DMS53 treated with DMSO at 0.1 percent for 48 hours (cell line): ENCODE measurements around the gene PDGFA.

Source experiments
- DNase-seq: peaks from one replicate; lab custom pipeline; 2025; ENCODE audit not compliant: unreplicated experiment; lab: John Stamatoyannopoulos, UW

PDGFA gene

DNA sequence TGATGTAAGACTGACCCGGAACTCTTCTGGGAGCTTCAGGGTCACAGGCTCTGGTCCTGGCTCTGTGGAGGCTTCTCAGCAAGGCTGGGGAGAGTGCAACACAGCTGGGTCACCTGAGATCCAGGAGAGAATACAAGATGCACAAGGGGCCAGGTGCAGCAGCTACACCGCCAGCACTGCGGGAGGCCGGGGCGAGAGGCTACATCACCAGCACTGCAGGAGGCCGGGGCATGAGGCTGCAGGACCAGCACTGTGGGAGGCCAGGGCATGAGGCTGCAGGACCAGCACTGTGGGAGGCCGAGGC lies 44.3 kb downstream of the PDGFA start:
- no peak for DNase-seq

DNA sequence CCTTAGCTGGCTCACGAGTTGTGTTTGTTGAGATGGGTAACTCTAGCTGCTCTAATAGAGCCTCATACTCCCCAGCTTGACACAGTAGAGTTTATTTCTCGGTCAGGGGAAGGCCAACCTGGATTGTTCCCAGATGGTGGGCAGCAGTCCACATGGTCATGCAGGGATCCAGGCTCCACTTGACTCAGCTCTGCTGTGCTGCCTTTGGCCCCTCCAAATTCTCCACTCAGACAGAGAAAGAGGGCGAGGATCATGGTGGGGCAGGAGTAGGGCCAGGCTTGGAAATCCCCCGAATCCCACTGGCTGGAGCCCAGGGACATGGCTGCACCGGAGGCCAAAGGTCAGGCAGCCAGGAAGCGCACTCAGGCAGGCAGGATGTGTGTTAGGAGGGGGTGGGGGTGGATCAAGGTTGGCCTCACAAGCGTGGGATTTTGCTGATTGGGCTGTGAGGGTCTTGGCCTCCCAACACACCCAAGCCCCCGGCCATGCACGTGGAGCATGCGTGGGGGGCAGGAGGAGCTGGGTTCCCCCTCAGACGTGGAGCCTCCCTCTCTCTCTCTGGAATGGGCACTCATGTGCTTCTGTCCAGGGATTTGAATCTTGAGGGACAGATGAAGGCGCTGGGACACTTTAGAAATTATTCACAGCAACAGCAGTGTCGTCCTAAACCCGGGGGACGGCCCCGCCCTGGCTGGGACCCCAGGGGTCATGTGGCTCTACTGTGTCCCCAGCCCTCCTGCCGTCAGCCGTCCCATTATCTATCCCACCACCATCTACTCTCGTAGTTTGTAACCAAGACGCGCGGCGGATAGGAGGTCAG lies 44.8 kb downstream of the PDGFA start:
- no peak for DNase-seq

DNA sequence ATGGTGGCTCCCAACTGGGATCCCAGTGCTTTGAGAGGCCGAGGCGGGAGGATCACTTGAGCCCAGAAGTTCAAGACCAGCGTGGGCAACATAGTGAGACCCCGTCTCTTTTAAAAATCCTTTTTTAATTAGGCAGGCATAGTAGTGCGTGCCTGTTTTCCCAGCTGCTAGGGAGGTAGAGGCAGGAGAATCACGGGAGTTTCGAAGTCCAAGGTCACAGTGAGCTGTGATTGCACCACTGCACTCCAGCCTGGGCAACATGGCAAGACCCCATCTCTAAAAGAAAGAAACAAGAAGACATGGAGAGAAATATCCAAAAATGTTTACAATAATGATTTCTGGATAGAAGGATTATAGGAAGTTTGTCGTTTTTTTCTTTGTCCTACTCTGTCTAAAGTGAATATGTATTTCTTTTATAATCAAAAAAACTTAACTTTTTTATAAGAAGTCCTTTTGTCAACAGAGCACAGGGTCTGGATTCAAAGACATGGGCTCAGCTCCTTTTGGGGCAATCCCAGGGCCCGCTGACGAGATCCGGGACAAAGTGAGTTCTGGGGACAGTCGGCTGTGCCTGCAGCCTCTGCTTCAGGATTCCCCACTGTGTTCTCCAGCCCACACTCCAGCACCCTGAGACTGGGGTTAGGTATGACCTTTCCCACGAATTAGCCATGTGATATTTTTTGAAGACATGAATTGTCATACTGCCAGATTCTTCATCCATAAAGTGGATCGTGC lies 45.6 kb downstream of the PDGFA start:
- DNase-seq: no peak

DNA sequence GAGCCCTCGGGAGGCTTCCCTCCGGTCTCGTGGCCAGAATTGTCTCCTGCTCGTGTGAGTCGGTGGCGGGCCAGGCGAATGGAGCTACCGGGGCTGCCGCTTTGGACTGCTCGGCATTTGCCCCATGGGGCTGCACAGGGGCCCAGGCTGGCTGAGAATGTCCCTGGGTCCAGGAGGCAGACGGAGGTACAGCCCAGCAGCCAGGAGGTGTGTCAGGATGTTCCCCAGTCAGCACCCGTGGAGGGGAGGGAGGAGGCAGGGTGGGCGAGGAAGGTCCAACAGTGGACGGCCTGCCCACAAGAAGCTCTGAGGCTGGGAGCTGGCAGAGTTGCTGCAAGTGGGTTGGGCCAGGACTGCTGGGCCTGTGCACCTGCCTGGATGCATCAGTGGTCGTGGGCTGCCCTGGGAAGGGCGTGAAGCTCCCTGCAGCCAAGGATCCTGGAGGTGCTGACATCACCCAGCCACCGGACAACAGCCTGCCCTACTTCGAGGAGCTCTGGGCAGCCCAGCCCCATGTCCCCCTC lies 46.4 kb downstream of the PDGFA start:
- no peak for DNase-seq

DNA sequence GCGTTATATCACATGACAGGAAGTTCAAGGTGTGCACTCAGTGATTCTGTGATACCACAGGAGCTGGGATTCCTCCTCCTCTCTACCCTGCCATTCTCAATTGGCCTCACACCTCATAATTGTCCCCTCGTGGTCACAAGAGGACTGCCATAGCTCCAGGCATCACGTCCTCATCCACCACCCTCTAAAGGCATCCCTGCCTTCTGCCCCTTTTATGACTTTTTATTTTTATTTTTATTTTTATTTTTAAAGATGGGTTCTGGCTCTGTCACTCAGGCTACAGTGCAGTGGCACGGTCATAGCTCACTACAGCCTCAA lies 47.0 kb downstream of the PDGFA start:
- DNase-seq: no peak

DNA sequence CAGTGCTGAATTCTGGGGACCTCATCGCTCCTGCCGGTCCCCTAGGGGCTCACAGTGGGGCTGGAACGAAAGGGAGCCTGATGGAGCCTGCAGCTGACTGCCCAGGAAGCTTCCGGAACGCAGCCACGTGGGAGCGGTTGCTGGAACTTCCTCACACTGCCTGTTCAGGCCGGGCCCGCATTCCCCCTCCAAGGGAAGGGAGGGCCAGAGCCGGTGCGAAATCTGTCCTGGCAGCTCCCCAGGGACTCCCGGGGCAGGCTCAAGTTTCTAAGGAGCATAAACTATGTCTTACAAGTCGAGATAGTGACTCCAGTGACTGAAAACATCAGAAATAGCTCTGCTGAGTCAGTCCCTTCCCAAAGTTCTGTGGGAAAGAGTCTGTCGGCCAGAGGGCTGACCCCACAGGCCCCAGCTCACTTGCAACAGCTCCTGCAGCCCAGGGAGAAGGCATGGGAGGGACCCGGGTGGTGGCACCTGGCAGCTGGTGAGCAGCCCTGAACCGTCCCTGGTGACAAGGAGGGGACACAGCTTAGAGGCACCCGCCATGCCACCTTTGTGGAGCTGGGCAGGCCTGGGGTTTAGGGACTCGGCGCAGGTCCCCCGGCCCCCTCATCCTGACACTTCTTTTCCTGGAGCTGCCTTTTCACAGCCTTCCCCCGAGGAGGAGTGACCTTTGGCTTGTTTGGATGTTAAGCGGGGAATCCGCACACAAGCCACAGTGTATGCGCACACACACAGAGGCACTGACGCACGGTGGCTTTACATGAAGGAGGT lies 47.6 kb downstream of the PDGFA start:
- no peak for DNase-seq

DNA sequence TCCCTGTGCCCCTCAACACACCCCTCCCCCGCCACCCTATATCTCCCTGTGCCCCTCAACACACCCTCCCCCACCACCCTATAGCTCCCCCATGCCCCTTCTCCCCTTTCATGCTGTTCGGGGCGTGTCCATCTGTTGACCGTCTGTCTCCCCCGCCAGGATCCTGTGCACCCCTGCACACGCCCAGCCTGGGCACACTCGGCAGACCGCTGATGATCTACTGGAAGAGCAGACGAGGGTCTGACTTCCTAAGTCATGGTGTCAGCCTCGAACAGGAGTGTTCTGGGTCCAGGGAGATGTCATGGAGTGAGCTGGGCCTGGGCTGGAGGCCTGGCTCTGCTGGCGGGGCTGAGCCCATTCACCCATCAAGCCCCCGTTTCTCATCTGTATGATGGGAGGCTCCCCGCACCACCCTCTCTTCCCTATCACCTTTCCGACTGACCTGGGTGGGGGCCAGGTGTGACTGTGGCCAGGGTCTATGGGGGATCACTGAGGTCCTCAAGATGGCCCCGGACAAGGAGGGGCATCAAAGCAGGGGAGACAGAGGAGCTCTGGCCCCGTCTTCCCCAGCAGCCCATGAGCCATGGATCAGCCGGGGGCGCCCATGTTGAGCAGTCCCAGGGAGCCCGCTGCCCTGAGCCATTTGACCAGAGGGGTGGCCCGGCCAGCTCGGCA lies 48.3 kb downstream of the PDGFA start:
- no peak for DNase-seq

DNA sequence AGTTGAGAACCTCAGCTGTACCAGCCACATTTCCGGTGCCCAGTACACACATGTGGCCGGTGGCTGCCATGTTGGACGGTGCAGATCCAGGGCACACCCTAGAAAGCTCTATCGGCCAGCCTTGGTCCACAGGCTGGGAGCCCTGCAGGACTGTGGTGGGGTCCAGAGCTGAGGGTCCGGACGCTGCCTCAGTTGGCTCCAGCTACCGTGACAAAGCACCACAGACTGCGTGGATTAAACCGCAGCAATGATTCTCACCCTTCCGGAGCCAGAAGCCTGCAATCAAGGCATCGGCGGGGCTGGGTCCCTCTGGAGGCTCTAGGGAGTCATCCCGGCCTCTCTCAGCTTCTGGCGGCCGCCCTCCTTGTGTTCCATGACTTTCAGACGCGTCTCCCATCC lies 50.1 kb downstream of the PDGFA start:
- DNase-seq: no peak

DNA sequence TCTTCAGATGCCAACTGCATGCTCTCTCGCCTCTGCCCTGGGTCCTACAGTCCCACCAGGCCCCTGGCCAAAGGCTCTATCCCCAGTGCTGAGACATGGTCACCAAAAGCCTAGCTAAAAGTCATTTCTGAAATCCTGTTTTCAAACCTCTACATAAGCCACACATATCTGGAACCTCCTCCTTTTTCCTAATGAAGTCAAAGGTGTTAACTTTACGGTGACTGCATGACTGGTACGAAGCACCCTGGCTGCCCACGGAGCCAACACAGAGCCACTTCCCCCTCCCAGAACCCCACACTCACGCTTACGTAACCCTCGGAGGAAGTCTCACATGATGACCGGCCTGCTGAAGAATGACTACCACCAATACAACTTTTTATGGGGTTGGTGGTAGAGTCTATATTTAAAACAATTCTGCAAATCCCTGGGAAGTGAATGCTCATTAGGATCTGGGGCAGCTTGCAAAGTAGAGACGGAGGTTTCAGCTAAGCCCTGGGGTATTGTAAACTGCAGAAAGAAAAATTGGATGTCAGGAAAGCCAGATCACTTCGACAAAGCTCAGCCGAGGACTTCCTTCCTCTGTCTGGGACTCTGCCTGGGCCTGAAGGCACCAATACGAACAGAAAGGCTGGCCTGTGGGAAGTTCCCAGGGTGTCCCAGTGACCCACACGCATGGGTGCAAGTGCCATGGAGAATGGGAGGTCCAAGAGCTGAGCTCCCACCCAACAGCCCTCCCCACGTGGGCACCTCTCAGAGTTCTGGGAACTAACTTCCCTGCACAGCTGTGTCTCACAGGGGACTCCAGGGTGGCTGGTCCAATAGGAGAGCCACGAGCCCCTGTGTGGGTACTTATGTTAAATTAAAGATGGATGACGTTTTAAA lies 50.7 kb downstream of the PDGFA start:
- no peak for DNase-seq

DNA sequence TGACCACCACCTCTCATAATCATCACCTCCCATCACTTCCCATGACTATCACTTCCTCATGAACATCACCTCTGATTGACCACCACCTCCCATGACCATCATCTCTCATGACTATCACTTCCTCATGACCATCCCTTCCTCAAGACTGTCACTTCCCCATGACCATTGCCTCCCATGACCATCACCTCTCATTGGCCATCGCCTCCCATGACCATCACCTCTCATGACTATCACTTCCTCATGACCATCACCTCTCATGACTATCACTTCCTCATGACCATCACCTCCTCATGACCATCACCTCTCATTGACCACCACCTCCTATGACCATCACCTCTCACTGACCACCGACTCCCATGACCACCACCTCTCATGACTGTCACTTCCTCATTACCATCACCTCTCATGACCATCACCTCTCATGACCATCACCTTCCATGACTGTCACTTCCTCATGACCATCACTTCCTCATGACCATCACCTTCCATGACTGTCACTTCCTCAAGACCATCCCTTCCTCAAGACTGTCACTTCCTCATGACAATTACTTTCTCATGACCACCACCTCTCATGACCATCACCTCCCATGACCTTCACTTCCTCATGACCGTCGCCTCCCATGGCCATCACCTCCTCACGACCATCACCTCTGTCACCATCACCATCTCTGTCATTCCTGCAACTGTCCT lies 51.6 kb downstream of the PDGFA start:
- no peak for DNase-seq

DNA sequence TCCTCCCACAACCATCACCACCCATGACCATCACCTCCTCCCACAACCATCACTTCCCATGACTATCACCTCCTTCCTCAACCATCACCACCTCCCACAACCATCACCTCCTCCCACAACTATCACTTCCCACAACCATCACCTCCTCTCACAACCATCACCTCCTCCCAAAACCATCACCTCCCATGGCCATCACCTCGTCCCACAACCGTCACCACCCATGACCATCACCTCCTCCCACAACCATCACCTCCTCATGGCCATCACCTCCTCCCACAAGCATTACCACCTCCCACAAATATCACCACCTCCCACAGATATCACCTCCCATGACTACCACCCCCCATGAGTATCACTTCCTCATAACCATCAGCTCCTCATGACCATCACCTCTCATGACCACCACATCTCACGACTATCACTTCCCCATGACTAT lies 52.2 kb downstream of the PDGFA start:
- DNase-seq: no peak

DNA sequence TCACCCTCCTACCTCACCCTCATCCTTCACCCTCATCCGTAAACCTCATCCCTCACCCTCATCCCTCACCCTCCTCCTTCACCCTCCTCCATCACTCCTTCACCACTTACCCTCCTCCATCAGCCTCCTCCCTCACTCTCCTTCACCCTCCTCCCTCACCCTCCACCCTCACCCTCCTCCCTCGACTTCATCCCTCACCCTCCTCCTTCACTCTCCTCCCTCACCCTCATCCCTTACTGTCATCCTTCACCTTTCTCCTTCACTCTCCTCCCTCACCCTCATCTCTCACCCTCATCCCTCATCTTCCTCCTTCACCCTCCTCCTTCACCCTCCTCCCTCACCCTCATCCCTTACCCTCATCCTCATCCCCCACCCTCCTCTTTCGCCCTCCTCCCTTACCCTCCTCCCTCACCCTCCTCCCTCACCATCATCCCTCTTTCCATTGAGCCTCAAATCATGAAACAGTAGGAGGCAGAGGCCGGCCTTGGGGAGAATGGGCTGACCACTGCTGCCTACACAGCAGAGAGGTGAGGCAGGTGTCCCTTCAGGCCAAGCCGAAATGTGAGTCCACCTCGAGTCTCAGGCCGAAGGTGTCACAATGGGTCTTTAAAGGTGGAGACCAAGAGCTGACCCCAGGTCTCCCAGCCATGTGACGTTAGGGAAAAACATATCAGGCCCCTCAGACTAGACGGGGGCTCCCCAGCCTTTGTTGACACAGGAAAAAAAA lies 53.0 kb downstream of the PDGFA start:
- DNase-seq: no peak

DNA sequence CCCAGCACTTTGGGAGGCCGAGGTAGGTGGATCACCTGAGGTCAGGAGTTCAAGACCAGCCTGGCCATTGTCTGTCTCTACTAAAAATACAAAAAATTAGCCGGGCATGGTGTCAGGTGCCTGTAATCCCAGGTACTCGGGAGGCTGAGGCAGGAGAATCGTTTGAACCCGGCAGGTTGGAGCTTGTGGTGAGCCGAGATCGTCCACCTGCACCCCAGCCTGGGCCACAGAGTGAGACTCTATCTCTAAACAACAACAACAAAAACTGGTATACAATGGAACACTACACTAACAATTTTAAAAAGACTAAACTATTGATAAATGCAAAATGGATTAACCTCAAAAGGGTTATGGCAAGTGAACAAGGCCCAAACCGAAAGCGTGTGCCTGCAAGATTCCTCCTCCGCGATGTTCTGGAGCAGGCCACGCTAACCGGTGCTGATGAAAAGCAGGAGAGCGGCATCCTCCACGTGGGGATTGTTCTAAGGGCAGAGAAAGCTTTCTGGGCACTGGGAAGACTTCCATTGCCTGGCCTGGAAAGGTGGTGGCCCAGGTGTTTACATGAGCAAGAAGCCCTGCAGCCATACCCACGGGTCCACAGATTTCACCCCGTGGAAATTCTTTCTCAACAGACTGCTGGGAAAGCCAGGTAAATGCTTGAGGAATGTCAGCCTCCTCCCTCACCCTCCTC lies 53.8 kb downstream of the PDGFA start:
- no peak for DNase-seq

DNA sequence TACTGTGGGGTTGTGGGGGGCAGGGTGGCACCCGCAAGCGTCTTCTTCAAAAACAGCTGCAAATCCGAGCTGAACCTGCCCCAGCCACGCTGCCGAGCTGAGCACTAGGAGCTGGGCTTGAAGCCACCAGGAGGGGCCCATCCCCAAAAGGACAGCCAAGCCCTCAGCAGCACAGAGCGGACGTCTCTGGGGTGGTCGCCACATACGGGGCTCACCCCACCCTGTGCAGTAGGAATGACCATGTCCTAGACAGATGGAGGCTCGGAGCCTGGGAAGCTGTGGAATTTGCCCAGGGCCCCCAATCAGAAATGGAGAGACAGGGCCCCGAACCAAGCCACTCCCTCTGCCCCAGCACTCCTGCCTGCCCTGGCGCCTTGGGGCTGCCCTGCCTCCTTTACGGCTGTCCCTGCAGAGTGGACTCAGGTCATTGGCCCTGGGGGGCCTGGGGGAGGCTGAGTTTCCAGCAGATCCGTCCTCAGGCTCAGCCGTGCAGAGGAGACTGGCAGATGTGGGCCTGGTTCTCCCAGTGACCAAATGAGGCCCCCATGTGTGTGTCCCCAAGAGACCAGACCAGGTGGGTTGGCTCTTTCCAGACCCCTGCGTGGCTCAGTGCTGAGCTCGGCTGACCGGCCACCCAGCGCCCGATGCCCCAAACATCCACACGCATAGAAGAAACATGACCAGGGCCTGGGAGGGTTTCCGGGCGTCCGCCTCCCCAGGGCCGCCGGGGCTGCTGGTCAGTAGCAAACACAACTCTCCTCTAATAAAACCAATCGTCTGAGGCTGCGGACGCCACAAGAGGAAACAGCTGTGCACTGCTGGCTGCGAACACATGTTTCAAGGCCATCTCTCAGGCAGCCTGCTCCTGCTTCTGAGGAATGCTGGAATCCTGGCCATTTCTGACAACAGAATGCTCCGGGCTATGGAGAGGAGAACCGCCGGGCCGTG lies 54.9 kb downstream of the PDGFA start:
- no peak for DNase-seq

DNA sequence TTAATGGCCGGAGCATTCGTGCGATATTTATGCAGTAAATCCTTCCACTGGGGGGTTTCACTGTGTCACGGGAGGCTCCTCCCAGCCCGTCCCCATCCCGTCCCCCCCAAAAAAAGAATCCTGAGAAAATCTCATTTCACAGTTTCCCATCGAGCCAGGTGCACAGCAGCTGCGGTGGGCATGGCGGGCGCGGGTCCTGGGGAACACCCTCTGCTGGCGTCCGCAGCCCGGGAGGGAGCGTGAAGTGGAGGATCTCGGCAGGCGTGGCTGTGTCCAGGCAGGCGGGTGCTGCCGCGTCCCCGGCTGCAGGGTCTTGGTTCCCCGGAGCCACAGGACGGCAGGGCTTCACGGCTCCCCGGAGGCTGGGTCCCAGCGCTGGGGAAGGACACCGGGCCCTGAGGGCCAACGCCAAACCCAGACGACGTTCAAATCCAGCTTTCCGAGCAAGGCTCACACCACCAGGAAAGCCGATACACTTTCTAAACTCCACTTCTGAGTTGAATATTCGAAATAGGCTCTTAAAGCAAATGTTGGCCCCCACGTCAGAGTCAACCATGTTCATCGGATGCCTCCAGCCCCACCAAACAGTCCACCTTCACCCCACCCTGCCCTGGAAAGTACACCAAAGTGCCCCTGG lies 55.7 kb downstream of the PDGFA start:
- DNase-seq: no peak

DNA sequence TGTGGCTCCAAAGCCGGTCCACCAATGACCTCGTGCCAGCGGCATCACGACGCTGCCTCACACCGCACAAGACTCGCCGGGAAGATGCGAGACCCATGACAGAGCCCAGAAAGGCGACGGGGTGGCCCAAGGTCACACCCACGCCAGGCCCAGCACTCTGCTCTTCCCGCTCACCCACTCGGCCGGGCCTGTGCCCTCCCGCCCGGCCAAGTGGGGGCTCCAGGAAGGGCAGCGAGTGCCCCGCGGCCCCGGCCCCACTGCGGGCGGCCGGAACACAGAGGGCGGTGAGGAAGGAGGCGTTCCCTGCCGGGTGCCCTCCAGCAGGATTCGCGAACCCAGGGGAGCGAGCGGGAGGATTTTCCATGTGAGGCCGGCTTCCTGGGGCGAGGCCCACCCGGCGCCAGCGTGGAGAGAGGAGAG lies 56.3 kb downstream of the PDGFA start:
- DNase-seq: no peak
